CD4-positive, CD25-positive, alpha-beta regulatory T cell (primary cell): ENCODE data around the gene DNAJC18. TPM values are rescaled to one million over a fixed set of nuclear protein-coding genes. Genes with fewer than 3 reads are reported as not detected.

ENCODE experiments used
- ATAC-seq, 2 donors: fragments of 150-1000 bp; cut with Tn5 transposase; one replicate each; pipeline ENCODE4 v1.10.0; 2021; ENCODE audit warnings: low read depth in 2 of 2, moderate number of reproducible peaks in 2 of 2, moderate library complexity in 1 of 2
- DNase-seq, 3 donors: peaks; one replicate each; pipeline versions ENCODE4 v3.0.0 to v3.0.0-alpha.2; 2012 to 2022; ENCODE audit warnings: mixed read lengths in 1 of 3
- H3K27ac ChIP-seq: one replicate; pipeline ENCODE4 v1.7.0; 2013; ENCODE audit warnings: mild to moderate bottlenecking, low read length; ENCODE audit not compliant: insufficient read depth, poor library complexity, severe bottlenecking
- H3K27me3 ChIP-seq: one replicate; pipeline ENCODE4 v1.7.0; 2013; ENCODE audit warnings: low read length; ENCODE audit not compliant: control insufficient read depth, insufficient read depth
- H3K36me3 ChIP-seq: one replicate; pipeline ENCODE4 v1.7.0; 2013; ENCODE audit warnings: mild to moderate bottlenecking, low read length, moderate library complexity; ENCODE audit not compliant: control insufficient read depth, insufficient read depth
- H3K4me1 ChIP-seq: 2 replicates; pipeline ENCODE4 v1.7.0; 2013; ENCODE audit warnings: mild to moderate bottlenecking, low read length; ENCODE audit not compliant: insufficient read depth, control insufficient read depth, poor library complexity, severe bottlenecking
- H3K4me3 ChIP-seq: one replicate; pipeline ENCODE4 v1.7.0; 2013; ENCODE audit warnings: low read depth, mild to moderate bottlenecking, low read length, moderate library complexity
- H3K9me3 ChIP-seq, 2 experiments: 1 replicate in 1 of 2; 2 replicates in 1 of 2; pipeline ENCODE4 v1.7.0; 2013; ENCODE audit warnings: low read length in 2 of 2, mild to moderate bottlenecking in 1 of 2, moderate library complexity in 1 of 2; ENCODE audit not compliant: control insufficient read depth in 2 of 2
- H3K27ac Mint-ChIP-seq, 3 donors: one replicate each; pipeline ENCODE4 v1.8.0; 2020 to 2022; ENCODE audit warnings: mild to moderate bottlenecking in 3 of 3, mixed read lengths in 3 of 3, moderate library complexity in 2 of 3
- H3K27me3 Mint-ChIP-seq: one replicate; pipeline ENCODE4 v1.8.0; 2022; ENCODE audit warnings: mild to moderate bottlenecking, mixed read lengths
- H3K36me3 Mint-ChIP-seq: one replicate; pipeline ENCODE4 v1.8.0; 2020; ENCODE audit warnings: mixed read lengths
- H3K4me1 Mint-ChIP-seq, 4 donors: one replicate each; pipeline ENCODE4 v1.8.0; 2020 to 2022; ENCODE audit warnings: mixed read lengths in 4 of 4, mild to moderate bottlenecking in 1 of 4
- H3K4me3 Mint-ChIP-seq, 4 donors: one replicate each; pipeline ENCODE4 v1.8.0; 2020 to 2022; ENCODE audit warnings: mild to moderate bottlenecking in 4 of 4, mixed read lengths in 4 of 4, moderate library complexity in 3 of 4
- H3K9me3 Mint-ChIP-seq, 7 donors: one replicate each; pipeline ENCODE4 v1.8.0; 2020 to 2022; ENCODE audit warnings: mixed read lengths in 7 of 7, mild to moderate bottlenecking in 3 of 7, moderate library complexity in 2 of 7
- polyA plus RNA-seq, 4 donors: library from polyadenylated mRNA; unstranded; fragments of 300-500 nt; fragmentation: Illumina TruSeq; gene quantifications; one replicate each; pipeline ENCODE4 v1.2.3, GENCODE V29; 2021
- total RNA-seq: library from RNA; stranded (reverse); gene quantifications from one replicate; pipeline ENCODE4 v1.2.3, GENCODE V29; 2022

DNAJC18 gene
- total and polyA plus RNA-seq, 5 donors from 2014 or later: 4.0 to 9.0 (median 5.6) TPM

GRCh38 chr5:139382807-139383206 lies 56.5 kb downstream of the DNAJC18 start:
- Histone ChIP-seq H3K36me3 (no peaks in the 10 kb centered on the region), H3K27me3 (no peaks in the 10 kb centered on the region), H3K4me1 (peaks cover 11% of the 10 kb centered on the region), H3K9me3 (no peaks in the 10 kb centered on the region), H3K4me3 (no peak overlapping the region), H3K27ac (no peak overlapping the region)
- Mint-ChIP-seq H3K27ac (no peak overlapping the region), H3K4me3 (no peak overlapping the region), H3K36me3 (no peaks in the 10 kb centered on the region), H3K4me1 (peaks cover 0 to 34% (median 26%) of the 10 kb centered on the region in 4 donors), H3K9me3 (peaks cover 0 to 1% (median 0%) of the 10 kb centered on the region in 7 donors), H3K27me3 (no peaks in the 10 kb centered on the region)
- DNase-seq (no peak), ATAC-seq (no peak)

- H3K4me3 ChIP-seq: no peak overlapping the region
- Mint-ChIP-seq H3K4me1 (peaks cover 0 to 34% (median 26%) of the 10 kb centered on the region in 4 donors), H3K9me3 (peaks cover 0 to 1% (median 0%) of the 10 kb centered on the region in 7 donors), H3K27me3 (no peaks in the 10 kb centered on the region), H3K27ac (no peak overlapping the region), H3K4me3 (no peak overlapping the region), H3K36me3 (peaks cover 4% of the 10 kb centered on the region)
- H3K27me3 ChIP-seq: no peaks in the 10 kb centered on the region
- no peaks in the 10 kb centered on the region for H3K9me3 ChIP-seq
- ATAC-seq: no peak
- no peak overlapping the region for H3K27ac ChIP-seq
- peaks cover 11% of the 10 kb centered on the region for H3K4me1 ChIP-seq
- no peaks in the 10 kb centered on the region for H3K36me3 ChIP-seq
- DNase-seq: no peak
Measured at GRCh38 chr5:139381837-139382761, 57.2 kb downstream of the DNAJC18 start.

GRCh38 chr5:139379626-139380449 lies 59.5 kb downstream of the DNAJC18 start:
- no peak for DNase-seq
- peaks cover 0 to 26% (median 12%) of the 10 kb centered on the region in 4 donors for H3K4me1 Mint-ChIP-seq
- Histone ChIP-seq H3K4me3 (no peak overlapping the region), H3K27ac (no peak overlapping the region), H3K4me1 (peaks cover 6% of the 10 kb centered on the region), H3K27me3 (no peaks in the 10 kb centered on the region), H3K36me3 (no peaks in the 10 kb centered on the region), H3K9me3 (no peaks in the 10 kb centered on the region)
- no peaks in the 10 kb centered on the region for H3K27me3 Mint-ChIP-seq
- no peak overlapping the region for H3K4me3 Mint-ChIP-seq
- no peak for ATAC-seq
- H3K27ac Mint-ChIP-seq: peak overlapping the region in 1 of 3 donors; percentile 57
- peaks cover 11% of the 10 kb centered on the region for H3K36me3 Mint-ChIP-seq
- H3K9me3 Mint-ChIP-seq: peaks cover 0 to 1% (median 0%) of the 10 kb centered on the region in 7 donors

GRCh38 chr5:139378941-139379361 lies 60.4 kb downstream of the DNAJC18 start:
- no peaks in the 10 kb centered on the region for H3K27me3 ChIP-seq
- H3K4me1 Mint-ChIP-seq: peaks cover 0 to 20% (median 6%) of the 10 kb centered on the region in 4 donors
- H3K9me3 Mint-ChIP-seq: peaks cover 0 to 1% (median 0%) of the 10 kb centered on the region in 7 donors
- ATAC-seq (no peak), DNase-seq (no peak)
- H3K36me3 ChIP-seq: no peaks in the 10 kb centered on the region
- H3K36me3 Mint-ChIP-seq: peaks cover 11% of the 10 kb centered on the region
- H3K27ac Mint-ChIP-seq: peak overlapping the region; percentile 36 to 94 (median 57)
- no peak overlapping the region for H3K4me3 ChIP-seq
- no peaks in the 10 kb centered on the region for H3K27me3 Mint-ChIP-seq
- no peaks in the 10 kb centered on the region for H3K4me1 ChIP-seq
- H3K9me3 ChIP-seq: no peaks in the 10 kb centered on the region
- peak overlapping the region in 1 of 4 donors; percentile 23 for H3K4me3 Mint-ChIP-seq
- H3K27ac ChIP-seq: no peak overlapping the region

- no peak overlapping the region for H3K27ac ChIP-seq
- Mint-ChIP-seq H3K4me3 (peak overlapping the region in 1 of 4 donors; percentile 23), H3K4me1 (peaks cover 0 to 16% (median 3%) of the 10 kb centered on the region in 4 donors), H3K27me3 (no peaks in the 10 kb centered on the region), H3K36me3 (peaks cover 11% of the 10 kb centered on the region), H3K9me3 (peaks cover 0 to 1% (median 0%) of the 10 kb centered on the region in 7 donors), H3K27ac (no peak overlapping the region)
- H3K9me3 ChIP-seq: no peaks in the 10 kb centered on the region
- DNase-seq (no peak), ATAC-seq (no peak)
- peaks cover 4% of the 10 kb centered on the region for H3K36me3 ChIP-seq
- no peaks in the 10 kb centered on the region for H3K27me3 ChIP-seq
- H3K4me1 ChIP-seq: no peaks in the 10 kb centered on the region
- no peak overlapping the region for H3K4me3 ChIP-seq
Measured at GRCh38 chr5:139378101-139378825, 61.1 kb downstream of the DNAJC18 start.

- no peak for ATAC-seq
- H3K4me1 ChIP-seq: no peaks in the 10 kb centered on the region
- H3K27ac ChIP-seq: no peak overlapping the region
- H3K27ac Mint-ChIP-seq: peak overlapping the region in 1 of 3 donors; percentile 74
- no peaks in the 10 kb centered on the region for H3K9me3 ChIP-seq
- no peaks in the 10 kb centered on the region for H3K27me3 ChIP-seq
- no peak for DNase-seq
- peaks cover 4% of the 10 kb centered on the region for H3K36me3 ChIP-seq
- H3K27me3 Mint-ChIP-seq: no peaks in the 10 kb centered on the region
- peaks cover 0 to 1% (median 0%) of the 10 kb centered on the region in 7 donors for H3K9me3 Mint-ChIP-seq
- peaks cover 0 to 16% (median 3%) of the 10 kb centered on the region in 4 donors for H3K4me1 Mint-ChIP-seq
- H3K36me3 Mint-ChIP-seq: peaks cover 12% of the 10 kb centered on the region
- no peak overlapping the region for H3K4me3 ChIP-seq
- no peak overlapping the region for H3K4me3 Mint-ChIP-seq
Measured at GRCh38 chr5:139377226-139377625, 62.1 kb downstream of the DNAJC18 start.

- no peak overlapping the region for H3K4me3 ChIP-seq
- Mint-ChIP-seq H3K4me1 (peaks cover 0 to 16% (median 4%) of the 10 kb centered on the region in 4 donors), H3K36me3 (peaks cover 18% of the 10 kb centered on the region), H3K9me3 (peaks cover 0 to 1% (median 0%) of the 10 kb centered on the region in 7 donors), H3K27me3 (no peaks in the 10 kb centered on the region), H3K27ac (no peak overlapping the region), H3K4me3 (no peak overlapping the region)
- H3K36me3 ChIP-seq: peaks cover 12% of the 10 kb centered on the region
- H3K27me3 ChIP-seq: no peaks in the 10 kb centered on the region
- H3K4me1 ChIP-seq: no peaks in the 10 kb centered on the region
- no peak overlapping the region for H3K27ac ChIP-seq
- no peak for DNase-seq
- ATAC-seq: no peak
- H3K9me3 ChIP-seq: no peaks in the 10 kb centered on the region
Measured at GRCh38 chr5:139376364-139376763, 63.0 kb downstream of the DNAJC18 start.
